ENCODE measurements around the gene GRIN1.
"Not testable (repeated sequence)": the region's sequence is repeated elsewhere in the genome, so short reads cannot be mapped to it uniquely, and the experiment has no call there.

Gene GRIN1

DNA sequence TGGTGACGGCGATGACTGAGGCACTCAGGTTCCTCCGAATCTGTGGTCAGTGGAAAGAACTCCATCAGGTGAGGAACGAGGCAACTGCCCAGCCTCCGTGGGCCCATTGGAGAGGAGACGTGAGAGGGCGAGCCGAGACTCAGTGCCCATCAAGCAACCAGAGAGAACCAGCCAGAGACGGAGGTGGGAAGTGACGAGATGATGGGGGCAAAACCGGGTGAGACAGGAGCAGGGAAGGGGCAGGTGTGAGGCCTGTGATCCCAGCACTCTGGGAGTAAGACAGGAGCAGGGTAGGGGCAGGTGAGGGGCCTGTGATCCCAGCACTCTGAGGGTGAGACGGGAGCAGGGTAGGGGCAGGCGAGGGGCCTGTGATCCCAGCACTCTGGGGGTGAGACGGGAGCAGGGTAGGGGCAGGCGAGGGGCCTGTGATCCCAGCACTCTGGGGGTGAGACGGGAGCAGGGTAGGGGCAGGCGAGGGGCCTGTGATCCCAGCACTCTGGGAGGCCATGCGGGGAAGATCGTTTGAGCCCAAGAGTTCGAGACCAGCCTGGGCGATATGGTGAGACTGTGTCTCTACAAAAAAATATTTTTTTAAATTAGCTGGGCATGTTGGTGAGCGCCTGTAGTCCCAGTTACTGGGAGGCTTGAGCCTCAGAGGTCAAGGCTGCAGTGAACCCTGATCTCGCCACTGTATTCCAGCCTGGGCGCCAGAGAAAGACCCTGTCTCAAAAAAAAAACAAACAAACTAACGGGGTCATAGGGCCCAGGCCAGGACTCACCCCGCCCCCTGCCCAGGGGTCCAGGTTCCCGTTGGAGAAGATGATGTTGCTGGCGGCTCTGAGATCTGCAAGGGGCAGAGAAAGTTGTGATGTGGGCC lies 27.8 kb upstream of the GRIN1 start:
- no peak for DNase-seq (ENCODE audit: low read depth in 1 of 2, low spot score in 1 of 2)

DNA sequence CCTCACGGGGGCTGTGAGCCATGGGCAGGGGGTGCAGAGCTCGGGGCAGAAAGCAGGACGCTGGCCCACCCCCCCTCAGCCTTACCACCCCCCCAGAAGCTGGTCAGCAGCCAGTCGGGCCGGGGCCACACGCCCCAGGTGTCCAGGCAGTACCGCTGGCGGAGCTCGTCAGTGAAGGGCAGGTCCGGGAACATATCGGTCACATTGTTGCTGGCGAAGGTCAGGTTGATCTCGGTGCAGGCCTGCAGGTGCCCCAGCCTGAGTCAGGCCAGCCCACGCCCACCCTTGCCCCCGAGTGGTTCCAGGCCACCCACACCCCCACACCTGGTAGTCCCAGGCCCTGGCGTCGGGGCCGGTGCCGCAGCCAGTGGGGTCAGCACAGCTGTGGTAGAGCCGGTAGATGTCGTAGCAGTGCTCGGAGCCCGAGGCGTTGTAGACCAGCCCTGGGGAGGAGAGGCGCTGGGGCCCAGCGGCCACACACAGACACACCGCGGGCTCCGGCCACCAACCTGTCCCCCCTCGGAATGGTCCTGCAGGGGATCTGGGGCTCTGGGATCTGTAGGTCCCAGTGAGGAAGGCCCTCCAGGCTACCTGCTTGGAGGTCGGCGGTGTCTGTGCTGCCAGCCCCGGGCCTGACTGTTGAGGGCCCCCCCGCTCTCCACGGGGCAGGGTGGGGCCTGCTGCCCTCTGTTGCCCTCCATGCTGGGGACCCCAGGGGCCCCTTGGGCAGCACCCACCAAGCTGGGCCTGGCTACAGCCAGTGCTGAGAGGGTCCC lies 27.0 kb upstream of the GRIN1 start:
- no peak for DNase-seq (ENCODE audit: low read depth in 1 of 2, low spot score in 1 of 2)

DNA sequence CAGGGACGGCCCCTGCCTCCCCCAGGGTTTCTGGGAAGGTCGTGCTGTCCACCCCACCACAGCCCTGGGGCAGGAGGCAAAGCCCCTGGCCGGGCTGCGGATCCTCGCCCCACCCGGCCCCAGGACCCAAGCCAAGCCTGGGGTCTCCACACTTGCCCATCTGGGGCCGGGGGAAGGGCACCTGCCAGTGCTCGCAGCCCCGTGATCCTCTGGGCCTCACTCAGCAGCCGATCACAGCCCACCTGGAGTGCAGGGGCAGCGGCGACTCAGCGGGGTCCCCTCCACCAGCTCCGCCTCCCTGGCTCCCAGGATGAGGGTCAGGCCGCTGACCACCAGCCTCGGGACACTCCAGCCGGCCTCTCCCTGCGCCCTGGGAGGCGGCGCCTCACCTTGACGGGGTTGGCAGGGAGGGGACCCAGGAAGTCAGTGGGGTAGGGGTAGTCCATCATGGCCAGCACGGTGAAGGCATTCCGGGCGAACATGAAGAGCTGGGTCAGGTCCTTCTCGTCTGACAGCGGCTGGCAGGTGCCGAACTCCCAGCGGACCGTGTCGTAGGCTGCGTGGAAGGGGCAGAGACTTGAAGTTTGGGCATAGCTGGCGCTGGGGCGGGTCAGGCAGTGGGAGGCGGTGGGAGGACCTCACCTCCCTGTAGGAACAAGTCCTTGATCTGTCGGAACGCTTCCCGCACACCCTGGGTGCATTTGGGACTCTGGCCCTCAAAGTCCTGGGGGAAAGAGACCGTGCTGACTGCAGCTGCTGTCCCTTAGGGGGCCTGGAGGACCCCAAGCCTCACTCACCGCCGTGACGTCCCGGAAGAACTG lies 26.2 kb upstream of the GRIN1 start:
- no peak for DNase-seq (ENCODE audit: low read depth in 1 of 2, low spot score in 1 of 2)

DNA sequence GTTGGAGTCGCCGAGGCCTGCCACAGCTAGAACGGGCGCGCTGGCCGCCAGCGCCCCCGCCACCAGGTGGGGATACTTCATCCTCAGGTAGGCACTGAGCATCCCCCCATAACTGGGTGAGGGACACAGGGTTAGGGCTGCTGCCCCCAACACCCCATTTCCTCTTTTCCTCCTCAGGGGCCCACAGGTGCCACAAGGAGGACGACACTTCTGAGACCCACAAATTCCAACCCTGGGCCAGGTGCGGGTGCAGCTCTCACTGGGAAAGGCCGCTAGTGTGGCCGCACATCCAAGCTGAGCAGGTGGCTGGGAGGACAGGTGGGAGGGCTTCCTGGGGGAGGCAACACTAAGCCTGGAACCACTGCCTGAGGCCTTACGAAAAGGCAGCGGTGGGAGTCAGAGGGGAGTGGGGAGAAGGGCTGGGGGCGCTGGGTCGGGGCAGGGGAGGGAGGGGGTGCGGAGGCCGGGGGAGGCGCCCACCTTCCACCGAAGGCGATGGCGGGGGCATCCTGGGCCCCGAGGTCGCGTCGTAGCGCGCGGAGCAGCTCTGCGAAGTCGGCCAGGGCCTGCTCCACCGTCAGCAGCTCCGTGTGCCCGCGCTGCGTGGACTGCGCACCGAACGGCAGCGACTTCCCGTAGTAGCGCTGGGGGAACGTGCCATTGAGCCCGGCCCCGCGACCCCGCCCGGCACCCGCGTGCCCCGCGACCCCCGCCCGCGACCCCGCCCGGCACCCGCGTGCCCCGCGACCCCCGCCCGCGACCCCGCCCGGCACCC lies 25.4 kb upstream of the GRIN1 start:
- DNase-seq (ENCODE audit: low read depth in 1 of 2, low spot score in 1 of 2): no peak

DNA sequence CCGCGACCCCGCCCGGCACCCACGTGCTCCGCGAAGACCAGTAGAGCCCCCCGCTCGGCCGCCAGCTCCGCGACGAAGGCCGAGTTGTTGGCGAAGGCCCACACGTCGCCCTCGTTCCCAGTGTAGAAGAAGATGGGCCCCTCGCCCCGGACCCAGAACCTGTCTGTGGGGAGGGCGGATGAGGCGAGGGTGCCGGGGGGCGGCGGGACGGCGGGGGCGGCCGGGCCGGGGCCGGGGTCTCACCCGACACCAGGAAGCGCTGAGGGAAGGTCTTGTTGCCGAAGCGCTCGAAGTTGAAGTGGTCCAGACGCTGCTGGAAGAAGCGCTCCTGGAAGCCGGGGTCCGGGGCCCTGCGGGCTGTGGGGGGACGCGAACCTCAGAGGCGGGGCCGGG lies 24.7 kb upstream of the GRIN1 start:
- no peak for DNase-seq (ENCODE audit: low read depth in 1 of 2, low spot score in 1 of 2)

DNA sequence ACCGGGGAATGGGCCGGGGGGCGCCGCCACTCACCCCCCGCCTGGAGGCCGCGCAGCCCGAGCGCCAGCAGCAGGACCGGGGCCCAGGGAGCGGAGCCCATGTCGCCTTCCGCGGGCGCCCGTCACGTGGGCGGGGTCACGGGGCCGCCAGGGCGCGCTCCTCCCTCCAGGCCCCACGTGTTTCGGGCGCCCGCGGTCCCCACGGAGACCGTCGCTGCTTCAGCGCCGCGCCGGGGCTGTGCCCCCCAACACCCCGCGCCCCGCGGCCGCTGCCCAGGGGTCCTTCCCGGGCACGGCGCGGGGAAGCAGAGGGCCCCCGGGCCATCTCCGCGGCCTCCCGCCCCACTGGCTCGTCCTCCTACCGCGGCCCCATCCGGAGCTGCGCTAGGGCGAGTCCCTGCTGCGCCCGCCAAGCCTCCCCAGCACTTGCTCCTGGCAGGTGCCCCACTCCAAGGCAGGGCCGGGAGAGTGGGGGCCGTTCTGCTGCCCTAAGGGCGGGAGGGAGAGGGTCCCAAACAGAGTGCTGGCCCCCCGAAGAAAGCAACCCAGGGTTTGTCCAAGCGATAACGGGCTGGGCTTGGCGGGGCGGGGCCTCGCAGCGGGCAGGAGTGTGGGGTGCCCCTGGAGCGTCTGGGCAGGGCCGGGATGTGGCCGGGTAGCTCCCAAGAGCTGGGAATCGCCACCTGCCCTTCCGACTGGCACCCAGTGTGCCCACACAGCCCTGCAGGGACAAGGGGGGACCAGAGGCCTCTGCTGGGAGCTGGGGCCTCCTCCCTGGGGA lies 24.2 kb upstream of the GRIN1 start, which contains the start of gene DPP7:
TSS of gene DPP7 (minus strand) at position 121 of the 781 bp plus-strand sequence. CDS start at position 101, 20 bp downstream.
- peak; percentile 64 to 66 for DNase-seq (ENCODE audit: low read depth in 1 of 2, low spot score in 1 of 2)

DNA sequence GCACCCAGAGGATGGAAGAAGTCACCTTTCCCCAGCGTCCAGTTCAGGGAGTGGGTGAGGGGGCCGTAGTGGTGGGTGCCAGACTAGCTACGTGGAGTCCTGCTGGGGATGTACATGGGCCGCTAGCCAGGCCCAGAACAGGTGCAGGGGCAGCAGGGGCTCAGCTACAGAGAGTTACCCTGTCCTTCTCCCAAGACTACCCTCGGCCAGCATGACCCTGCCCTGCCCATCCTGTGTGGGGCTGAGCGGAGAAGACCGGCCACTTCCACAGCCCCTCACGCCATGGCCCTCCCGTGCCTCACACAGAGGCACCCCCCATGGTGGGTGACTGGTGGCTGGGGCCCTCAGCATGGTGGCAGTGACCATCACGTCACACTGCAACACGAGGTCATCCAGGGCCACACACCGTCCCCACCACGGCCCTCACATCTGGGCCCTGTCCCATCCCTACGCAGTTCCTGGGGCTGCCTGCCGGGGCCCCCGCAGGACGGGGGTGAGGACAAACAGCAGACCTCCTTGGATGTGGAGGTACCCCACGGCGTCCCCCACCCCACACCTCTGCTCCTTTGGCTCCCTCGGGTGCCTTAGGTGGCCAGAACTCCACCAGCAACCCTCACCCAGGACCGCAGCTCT lies 23.4 kb upstream of the GRIN1 start:
- DNase-seq (ENCODE audit: low read depth in 1 of 2, low spot score in 1 of 2): no peak

DNA sequence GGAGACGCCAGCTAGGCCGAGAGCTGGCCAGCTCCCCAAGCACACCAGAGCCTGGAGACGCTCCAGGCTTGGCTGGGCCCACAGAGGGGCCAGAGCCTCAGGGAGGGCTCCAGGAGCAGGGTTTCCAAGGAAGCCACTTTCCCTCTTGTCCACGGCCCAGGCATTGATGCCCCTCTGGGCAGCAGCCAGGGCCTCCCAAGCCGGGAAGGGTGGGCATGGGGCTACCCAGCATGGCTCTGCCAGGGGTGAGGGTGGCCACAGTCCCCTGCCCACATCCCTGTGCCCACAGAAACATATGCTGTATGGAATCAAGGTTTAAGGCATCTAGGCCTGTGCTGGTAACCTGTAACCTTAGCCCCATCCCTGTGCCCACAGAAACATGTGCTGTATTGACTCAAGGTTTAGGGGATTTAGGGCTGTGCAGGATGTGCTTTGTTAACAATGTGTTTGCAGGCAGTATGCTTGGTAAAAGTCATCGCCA lies 22.9 kb upstream of the GRIN1 start:
- DNase-seq (ENCODE audit: low read depth in 1 of 2, low spot score in 1 of 2): no peak

DNA sequence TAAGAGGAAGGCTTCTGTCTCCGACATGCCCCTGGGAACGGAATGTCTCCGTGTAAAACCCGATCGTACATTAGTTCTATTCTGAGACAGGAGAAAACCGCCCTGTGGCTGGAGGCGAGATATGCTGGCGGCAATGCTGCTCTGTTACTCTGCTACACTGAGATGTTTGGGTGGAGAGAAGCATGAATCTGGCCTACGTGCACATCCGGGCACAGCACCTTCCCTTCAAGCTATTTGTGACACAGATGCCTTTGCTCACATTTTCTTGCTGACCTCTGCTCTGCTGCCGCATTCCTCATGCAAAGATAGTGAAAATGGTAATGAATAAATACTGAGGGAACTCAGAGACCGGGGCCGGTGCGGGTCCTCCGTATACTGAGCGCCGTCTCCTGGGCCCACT lies 22.2 kb upstream of the GRIN1 start:
- DNase-seq (ENCODE audit: low read depth in 1 of 2, low spot score in 1 of 2): no peak

DNA sequence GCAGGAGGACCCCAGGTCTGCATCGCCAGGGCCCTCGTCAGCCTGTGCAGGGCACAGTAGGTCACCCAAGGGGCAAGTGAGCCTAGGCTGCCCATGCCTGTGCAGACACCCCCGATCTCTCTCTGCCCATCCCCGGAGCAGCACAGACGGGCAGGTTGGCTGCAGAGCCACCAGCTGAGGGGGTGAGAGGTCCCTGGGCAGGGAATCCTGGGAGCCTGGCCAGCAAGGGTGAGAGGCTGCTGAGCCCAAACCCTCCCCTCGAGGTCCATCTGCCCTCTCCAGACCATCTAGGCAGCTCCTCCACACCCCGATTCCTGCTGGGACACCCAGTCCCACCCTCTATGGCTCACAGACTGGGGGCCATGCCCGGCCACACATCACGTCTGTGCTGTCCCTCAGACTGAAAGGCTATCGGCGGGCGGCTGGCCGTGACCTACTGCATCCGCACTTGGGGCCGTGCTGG lies 21.7 kb upstream of the GRIN1 start:
- DNase-seq (ENCODE audit: low read depth in 1 of 2, low spot score in 1 of 2): no peak

DNA sequence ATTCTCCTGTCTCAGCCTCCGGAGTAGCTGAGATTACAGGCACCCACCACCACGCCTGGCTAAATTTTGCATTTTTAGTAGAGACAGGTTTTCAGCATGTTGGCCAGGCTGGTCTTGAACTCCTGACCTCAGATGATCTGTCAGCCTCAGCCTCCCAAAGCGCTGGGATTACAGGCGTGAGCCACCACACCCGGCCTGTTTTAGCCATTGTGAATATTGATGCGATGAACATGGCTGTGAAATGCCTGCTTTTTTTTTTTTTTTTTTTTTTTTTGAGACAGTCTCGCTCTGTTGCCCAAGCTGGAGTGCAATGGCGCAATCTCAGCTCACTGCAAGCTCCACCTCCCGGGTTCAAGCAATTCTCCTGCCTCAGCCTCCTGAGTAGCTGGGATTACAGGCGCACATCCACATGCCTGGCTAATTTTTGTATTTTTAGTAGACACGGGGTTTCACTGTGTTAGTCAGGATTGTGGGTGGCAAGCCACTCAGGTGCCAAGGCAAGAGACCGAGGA lies 20.8 kb upstream of the GRIN1 start:
- not testable (repeated sequence) for DNase-seq (ENCODE audit: low read depth in 1 of 2, low spot score in 1 of 2)

DNA sequence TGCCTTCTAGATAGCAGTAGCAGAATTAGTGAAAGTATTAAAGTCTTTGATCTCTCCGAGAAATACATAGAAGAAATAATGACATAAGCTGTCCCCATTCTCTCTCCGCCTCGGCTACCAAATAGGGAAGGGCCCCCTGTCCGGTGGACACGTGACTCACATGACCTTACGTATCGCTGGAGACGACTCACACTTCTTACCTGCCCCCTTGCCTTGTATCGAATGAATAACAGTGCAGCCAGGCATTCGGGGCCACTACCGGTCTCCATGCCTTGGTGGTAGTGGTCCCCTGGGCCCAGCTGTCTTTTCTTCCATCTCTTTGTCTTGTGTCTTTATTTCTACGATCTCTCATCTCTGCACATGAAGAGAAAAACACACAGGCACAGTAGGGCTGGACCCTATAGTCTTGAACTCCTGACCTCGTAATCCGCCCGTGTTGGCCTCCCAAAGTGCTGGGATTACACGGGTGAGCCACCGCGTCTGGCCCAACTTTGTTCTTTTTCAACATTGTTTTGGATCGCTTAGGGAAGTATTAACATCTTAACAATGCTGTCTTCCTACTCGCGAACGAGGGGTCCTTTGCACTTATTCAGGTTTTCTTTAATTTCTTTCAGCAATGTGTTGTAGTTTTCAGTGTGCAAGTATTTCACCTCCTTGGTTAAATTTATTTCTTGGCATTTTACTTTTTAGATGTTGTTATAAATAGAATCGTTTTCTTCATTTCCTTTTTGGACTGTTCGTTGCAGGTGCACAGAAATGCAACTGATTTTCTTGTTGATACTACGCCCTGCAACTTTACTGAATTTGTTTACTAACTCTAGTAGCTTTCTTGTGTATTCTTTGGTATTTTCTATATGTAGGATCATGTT lies 16.8 kb upstream of the GRIN1 start:
- not testable (repeated sequence) for DNase-seq (ENCODE audit: low read depth in 1 of 2, low spot score in 1 of 2)

DNA sequence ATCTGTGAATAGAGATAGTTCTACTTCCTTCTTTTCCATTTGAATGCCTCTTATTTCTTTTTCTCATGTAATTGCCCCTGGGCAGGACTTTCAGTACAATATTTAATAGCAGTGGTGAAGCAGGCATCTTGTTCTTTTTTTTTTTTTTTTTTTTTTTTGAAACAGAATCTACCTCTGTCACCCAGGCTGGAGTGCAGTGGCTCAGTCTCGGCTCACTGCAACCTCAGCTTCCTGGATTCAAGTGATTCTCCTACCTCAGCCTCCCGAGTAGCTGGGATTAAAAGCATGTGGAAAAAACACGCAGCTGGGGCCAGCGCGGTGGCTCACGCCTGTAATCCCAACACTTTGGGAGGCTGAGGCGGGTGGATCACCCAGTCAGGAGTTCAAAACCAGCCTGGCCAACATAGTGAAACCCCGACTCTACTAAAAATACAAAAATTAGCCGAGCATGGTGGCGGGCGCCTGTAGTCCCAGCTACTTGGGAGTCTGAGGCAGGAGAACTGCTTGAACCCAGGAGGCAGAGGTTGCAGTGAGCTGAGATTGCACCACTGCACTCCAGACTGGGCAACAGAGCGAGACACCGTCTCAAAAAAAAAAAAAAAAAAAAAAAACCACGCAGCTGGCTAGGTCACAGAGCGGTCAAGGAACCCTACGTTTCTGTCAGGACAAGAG lies 16.0 kb upstream of the GRIN1 start:
- not testable (repeated sequence) for DNase-seq (ENCODE audit: low read depth in 1 of 2, low spot score in 1 of 2)

DNA sequence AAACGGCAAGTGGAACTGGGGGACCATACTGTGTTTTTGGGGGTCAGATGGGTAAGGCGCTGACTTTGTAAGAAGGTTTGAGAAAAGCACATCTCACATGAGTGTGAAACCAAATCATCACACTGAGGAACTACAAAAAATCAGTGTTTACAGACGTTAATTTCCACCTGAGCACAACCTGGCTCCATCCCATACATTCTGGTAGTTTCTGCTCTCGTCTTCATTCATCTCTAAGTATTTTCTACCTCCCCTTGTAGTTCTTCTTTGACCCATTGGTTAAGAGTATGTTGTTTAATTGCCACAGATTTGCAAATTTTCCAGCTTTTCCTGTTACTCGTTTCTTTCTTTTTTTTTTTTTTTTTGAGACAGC lies 15.5 kb upstream of the GRIN1 start:
- no peak for DNase-seq (ENCODE audit: low read depth in 1 of 2, low spot score in 1 of 2)

DNA sequence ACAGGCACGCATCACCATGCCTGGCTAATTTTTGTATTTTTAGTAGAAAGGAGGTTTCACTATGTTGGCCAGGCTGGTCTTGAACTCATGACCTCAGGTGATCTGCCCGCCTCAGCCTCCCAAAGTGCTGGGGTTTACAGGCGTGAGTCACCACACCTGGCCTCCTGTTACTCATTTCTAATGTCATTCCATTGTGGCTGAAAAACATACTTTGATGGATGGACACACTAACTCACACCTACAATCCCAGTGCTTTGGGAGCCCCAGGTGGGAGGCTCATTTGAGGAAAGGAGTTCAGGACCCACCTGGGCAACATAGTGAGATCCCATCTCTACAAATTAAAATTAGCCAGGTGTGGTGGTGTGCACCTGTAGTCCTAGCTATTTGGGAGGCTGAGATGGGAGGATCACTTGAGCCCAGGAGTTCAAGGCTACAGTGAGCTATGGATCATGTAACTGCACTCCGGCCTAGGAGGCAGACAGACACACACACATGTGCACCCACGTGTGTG lies 14.9 kb upstream of the GRIN1 start:
- not testable (repeated sequence) for DNase-seq (ENCODE audit: low read depth in 1 of 2, low spot score in 1 of 2)

DNA sequence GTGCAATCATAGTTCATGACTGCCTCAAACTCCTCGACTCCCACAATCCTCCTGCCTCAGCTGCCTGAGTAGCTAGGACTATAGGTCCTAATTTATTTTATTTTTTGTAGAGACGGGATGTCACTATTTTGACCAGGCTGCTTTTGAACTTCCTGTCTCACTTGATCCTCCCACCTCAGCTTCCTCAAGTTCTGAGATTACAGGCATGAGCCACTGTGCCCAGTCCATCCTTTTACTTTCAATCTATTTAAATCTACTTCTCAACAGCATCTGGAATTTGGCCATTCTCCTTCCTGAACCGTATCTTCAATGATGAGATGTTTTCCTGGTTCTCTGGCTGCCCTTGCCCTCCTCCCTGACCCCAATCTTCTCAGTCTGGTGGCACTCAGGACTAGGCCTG lies 12.2 kb upstream of the GRIN1 start:
- DNase-seq (ENCODE audit: low read depth in 1 of 2, low spot score in 1 of 2): no peak
